Breast epithelium (tissue), 4 donors: ENCODE measurements around the gene NOL8. TPM values are rescaled to one million over a fixed set of nuclear protein-coding genes. Genes with fewer than 3 reads are reported as not detected.

Experiments used
- DNase-seq, 2 donors: peaks; one replicate each; pipeline ENCODE4 v3.0.0-alpha.2; 2019; ENCODE audit warnings: low spot score in 2 of 2
- H3K27ac ChIP-seq, 2 donors: fragments of 200-600 bp; sonication (generic) in 1 of 2; one replicate each; pipeline ENCODE4 v1.5.1; 2016 to 2019; ENCODE audit warnings: mild to moderate bottlenecking in 1 of 2
- H3K27me3 ChIP-seq, 2 donors: fragments of 200-600 bp; sonication (generic) in 1 of 2; one replicate each; pipeline versions ENCODE4 v1.5.1 to v1.6.0; 2017 to 2019; ENCODE audit warnings: control low read depth in 1 of 2, mild to moderate bottlenecking in 1 of 2
- H3K36me3 ChIP-seq: fragments of 200-600 bp; one replicate; pipeline ENCODE4 v1.5.1; 2019
- H3K4me1 ChIP-seq, 2 donors: fragments of 200-600 bp; sonication (generic); one replicate each; pipeline ENCODE4 v1.5.1; 2016 to 2019; ENCODE audit warnings: control low read depth in 1 of 2
- H3K4me3 ChIP-seq, 3 donors: fragments of 200-600 bp; sonication (generic); 1 replicate in 2 of 3; 2 replicates in 1 of 3; pipeline ENCODE4 v1.5.1; 2016 to 2019; ENCODE audit warnings: mild to moderate bottlenecking in 3 of 3, moderate library complexity in 2 of 3
- H3K9me3 ChIP-seq, 2 donors: fragments of 200-600 bp; sonication (generic) in 1 of 2; one replicate each; pipeline ENCODE4 v1.5.1; 2016 to 2019; ENCODE audit warnings: control low read depth in 1 of 2
- POLR2A ChIP-seq: fragments of 450-650 bp; IDR thresholded peaks from one replicate; pipeline ENCODE4 v1.6.1; 2016; ENCODE audit warnings: antibody characterized with exemption, mild to moderate bottlenecking, moderate library complexity
- POLR2AphosphoS5 ChIP-seq, 3 donors: sonication (generic); formaldehyde crosslinking; IDR thresholded peaks; one replicate each; pipeline ENCODE4 v1.6.1; 2017; ENCODE audit warnings: antibody characterized with exemption in 3 of 3
- intact Hi-C: fragments of 100-400 bp; cut with DNase I; formaldehyde crosslinking; loops from one replicate; pipeline ENCODE4 v1.15.1; 2023; ENCODE audit warnings: low total_unique reads
- total RNA-seq, 3 donors: library from RNA; depleted of rRNA; stranded (reverse); fragments of >200 nt; gene quantifications; one replicate each; pipeline ENCODE4 v1.1.0, GENCODE V29; 2016
- TF ChIP-seq, protein P1 (sequence below), 3 donors: fragments of 450-650 bp; IDR thresholded peaks; one replicate each; pipeline ENCODE4 v1.5.1; 2016 to 2017; ENCODE audit warnings: antibody characterized with exemption in 3 of 3, mild to moderate bottlenecking in 3 of 3, moderate library complexity in 3 of 3

The NOL8 gene
- total RNA-seq, 3 donors from 2014 or later = 31.2 to 66.6 (median 49.8) TPM

DNA sequence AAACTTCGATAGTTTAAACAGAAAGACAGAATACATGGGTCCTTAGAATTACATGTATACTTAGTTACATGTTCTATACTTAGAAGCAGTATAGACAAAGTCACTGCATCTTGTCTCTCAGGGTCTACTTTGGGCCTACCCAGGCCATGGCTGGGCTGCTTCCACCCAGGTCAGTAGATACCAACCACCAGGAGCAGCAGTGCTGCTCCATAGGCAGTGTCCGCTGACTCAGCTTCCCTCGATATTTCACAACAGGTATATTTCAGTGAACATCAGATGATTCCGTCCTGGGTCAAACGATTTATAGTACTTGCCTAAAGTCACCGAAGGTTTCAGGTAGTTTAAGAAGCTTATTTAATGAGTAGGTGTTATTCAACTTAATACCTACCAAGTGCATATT lies 49.6 kb downstream of the NOL8 start:
- TF ChIP-seq, protein P1, sequence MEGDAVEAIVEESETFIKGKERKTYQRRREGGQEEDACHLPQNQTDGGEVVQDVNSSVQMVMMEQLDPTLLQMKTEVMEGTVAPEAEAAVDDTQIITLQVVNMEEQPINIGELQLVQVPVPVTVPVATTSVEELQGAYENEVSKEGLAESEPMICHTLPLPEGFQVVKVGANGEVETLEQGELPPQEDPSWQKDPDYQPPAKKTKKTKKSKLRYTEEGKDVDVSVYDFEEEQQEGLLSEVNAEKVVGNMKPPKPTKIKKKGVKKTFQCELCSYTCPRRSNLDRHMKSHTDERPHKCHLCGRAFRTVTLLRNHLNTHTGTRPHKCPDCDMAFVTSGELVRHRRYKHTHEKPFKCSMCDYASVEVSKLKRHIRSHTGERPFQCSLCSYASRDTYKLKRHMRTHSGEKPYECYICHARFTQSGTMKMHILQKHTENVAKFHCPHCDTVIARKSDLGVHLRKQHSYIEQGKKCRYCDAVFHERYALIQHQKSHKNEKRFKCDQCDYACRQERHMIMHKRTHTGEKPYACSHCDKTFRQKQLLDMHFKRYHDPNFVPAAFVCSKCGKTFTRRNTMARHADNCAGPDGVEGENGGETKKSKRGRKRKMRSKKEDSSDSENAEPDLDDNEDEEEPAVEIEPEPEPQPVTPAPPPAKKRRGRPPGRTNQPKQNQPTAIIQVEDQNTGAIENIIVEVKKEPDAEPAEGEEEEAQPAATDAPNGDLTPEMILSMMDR (IDR thresholded peaks at IDR 0.05) = no peak
- TF ChIP-seq POLR2A = no peak
- TF ChIP-seq POLR2AphosphoS5 (IDR thresholded peaks at IDR 0.05) = no peak
- no peak overlapping the region for H3K4me3 ChIP-seq
- intact Hi-C loops = no loop called here
- no peak overlapping the region for H3K27ac ChIP-seq
- H3K27me3 ChIP-seq = no peaks in the 10 kb centered on the region
- H3K36me3 ChIP-seq = peaks cover 3% of the 10 kb centered on the region
- H3K9me3 ChIP-seq = no peaks in the 10 kb centered on the region
- no peaks in the 10 kb centered on the region for H3K4me1 ChIP-seq
- DNase-seq = no peak

DNA sequence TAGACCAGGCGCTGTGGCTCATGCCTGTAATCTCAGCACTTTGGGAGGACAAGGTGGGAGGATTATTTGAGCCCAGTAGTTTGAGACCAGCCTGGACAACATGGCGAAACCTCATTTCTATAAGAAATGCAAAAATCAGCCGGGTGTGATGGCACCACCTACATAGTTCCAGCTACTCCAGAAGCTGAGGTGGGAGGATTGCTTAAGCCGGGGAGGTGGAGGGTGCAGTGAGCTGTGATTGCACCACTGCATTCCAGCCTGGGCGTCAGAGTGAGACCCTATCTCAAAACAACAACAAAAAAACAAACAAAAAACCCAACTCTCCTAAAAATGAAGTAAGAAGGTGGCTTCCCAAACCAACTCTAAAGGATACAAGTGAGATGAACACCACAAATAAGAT lies 54.6 kb downstream of the NOL8 start:
- TF ChIP-seq POLR2A (no peak), POLR2AphosphoS5 (IDR thresholded peaks at IDR 0.05) (no peak)
- TF ChIP-seq, protein P1 (IDR thresholded peaks at IDR 0.05) = no peak
- no peaks in the 10 kb centered on the region for H3K9me3 ChIP-seq
- H3K4me1 ChIP-seq = no peaks in the 10 kb centered on the region

DNA sequence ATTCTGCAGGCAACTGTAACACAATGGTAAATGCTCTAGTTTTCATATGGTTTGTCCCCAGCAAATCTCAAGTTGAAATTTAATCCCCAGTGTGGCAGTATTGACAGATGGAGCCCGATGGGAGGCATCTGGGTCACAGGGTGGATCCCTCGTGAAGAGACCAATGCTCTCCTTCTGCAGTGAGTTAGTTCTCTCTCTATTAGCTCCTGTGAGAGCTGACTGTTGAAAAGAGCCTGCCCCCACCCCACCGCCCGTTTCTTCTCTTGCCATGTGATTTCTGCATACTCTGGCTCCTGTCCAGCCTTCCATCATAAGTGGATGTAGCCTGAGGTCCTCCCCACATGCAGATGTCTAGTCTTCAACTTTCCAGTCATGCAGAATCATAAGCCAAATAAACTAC lies 58.7 kb downstream of the NOL8 start:
- peaks cover 12% of the 10 kb centered on the region for H3K36me3 ChIP-seq
- intact Hi-C loops = no loop called here
- DNase-seq = no peak

More for the DNA sequence above, 54.6 kb downstream of the NOL8 start:
- H3K36me3 ChIP-seq = peaks cover 12% of the 10 kb centered on the region
- no peak overlapping the region for H3K4me3 ChIP-seq
- DNase-seq = no peak
- intact Hi-C loops = no loop called here
- no peaks in the 10 kb centered on the region for H3K27me3 ChIP-seq
- H3K27ac ChIP-seq = no peak overlapping the region

DNA sequence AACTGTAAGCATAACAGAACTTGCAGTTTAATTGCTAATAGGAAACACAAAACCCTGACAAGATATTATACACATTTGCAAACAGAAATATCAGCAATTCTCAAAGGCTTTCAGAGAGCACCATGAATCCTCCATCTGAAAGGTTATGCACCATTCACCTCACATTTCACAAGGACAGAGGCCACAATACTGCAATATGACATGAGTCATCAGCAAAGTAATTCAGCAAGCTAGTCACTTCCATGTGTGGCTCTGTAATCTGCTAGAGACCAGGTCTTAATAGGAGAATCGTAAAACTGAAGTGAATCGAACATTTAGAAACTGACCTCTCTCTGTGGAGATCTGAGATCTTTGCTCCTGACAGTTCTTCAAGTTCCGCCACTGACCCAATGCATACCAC lies 60.0 kb downstream of the NOL8 start:
- H3K4me1 ChIP-seq = no peaks in the 10 kb centered on the region
- TF ChIP-seq, protein P1 (IDR thresholded peaks at IDR 0.05) = no peak
- no peak for TF ChIP-seq POLR2A
- no peak for TF ChIP-seq POLR2AphosphoS5 (IDR thresholded peaks at IDR 0.05)
- H3K27ac ChIP-seq = no peak overlapping the region
- no peak for DNase-seq
- H3K36me3 ChIP-seq = peaks cover 7% of the 10 kb centered on the region
- H3K9me3 ChIP-seq = no peaks in the 10 kb centered on the region
- H3K27me3 ChIP-seq = no peaks in the 10 kb centered on the region
- intact Hi-C loops = no loop called here
- H3K4me3 ChIP-seq = no peak overlapping the region

More for the DNA sequence above, 58.7 kb downstream of the NOL8 start:
- H3K27ac ChIP-seq = no peak overlapping the region
- H3K4me1 ChIP-seq = no peaks in the 10 kb centered on the region
- H3K9me3 ChIP-seq = no peaks in the 10 kb centered on the region
- no peak for TF ChIP-seq POLR2A
- no peak for TF ChIP-seq POLR2AphosphoS5 (IDR thresholded peaks at IDR 0.05)
- TF ChIP-seq, protein P1 (IDR thresholded peaks at IDR 0.05) = no peak
- no peak overlapping the region for H3K4me3 ChIP-seq
- no peaks in the 10 kb centered on the region for H3K27me3 ChIP-seq

DNA sequence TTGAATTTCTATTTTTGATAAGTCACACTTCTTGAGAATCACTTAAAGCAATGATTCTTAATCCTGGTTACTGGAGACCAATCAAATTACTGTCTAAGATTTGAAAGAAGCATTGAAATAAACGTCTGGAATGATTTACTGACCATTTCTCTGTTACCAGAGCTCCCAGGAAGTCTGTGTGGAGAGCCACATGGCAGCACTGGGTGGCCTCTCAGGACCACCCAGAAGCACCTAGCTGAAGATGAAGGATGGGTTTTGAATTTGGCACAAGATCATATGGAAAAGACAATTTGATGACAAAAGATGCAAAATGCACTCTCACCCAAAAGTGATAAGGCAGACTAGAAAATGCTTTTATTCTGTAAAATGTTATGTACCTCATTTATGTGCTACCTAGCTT lies 62.0 kb downstream of the NOL8 start:
- no peak overlapping the region for H3K27ac ChIP-seq
- no peak for DNase-seq
- no peaks in the 10 kb centered on the region for H3K4me1 ChIP-seq
- intact Hi-C loops = no loop called here
- H3K4me3 ChIP-seq = no peak overlapping the region
- TF ChIP-seq POLR2A (no peak), POLR2AphosphoS5 (IDR thresholded peaks at IDR 0.05) (no peak)
- TF ChIP-seq, protein P1 (IDR thresholded peaks at IDR 0.05) = no peak
- H3K9me3 ChIP-seq = no peaks in the 10 kb centered on the region
- H3K27me3 ChIP-seq = no peaks in the 10 kb centered on the region
- H3K36me3 ChIP-seq = peaks cover 14% of the 10 kb centered on the region
